DOHH2 (cell line): ENCODE data around the gene GPC1.

Source experiments
- H3F3A ChIP-seq: fragments of 200-600 bp; sonication (generic), shearing (Covaris generic); 2 replicates; pipeline ENCODE4 v1.6.0; 2016; ENCODE audit warnings: antibody characterized with exemption, mild to moderate bottlenecking; ENCODE audit not compliant: control insufficient read depth, insufficient read depth
- H3K27ac ChIP-seq: fragments of 200-600 bp; sonication (generic); 2 replicates; pipeline ENCODE4 v1.5.1; 2014; ENCODE audit warnings: low read depth, mild to moderate bottlenecking, low read length, moderate library complexity
- H3K27me3 ChIP-seq: fragments of 200-600 bp; sonication (generic); 2 replicates; pipeline ENCODE4 v1.6.1; 2014; ENCODE audit warnings: mild to moderate bottlenecking, low read length, mixed read lengths; ENCODE audit not compliant: control insufficient read depth
- H3K36me3 ChIP-seq: fragments of 200-600 bp; sonication (generic); 2 replicates; pipeline ENCODE4 v1.6.1; 2014; ENCODE audit warnings: mild to moderate bottlenecking, low read length, moderate library complexity, mixed read lengths; ENCODE audit not compliant: control insufficient read depth
- H3K4me1 ChIP-seq: fragments of 200-600 bp; sonication (generic); 2 replicates; pipeline ENCODE4 v1.6.1; 2014; ENCODE audit warnings: mild to moderate bottlenecking, low read length, mixed read lengths; ENCODE audit not compliant: control insufficient read depth
- H3K4me2 ChIP-seq: fragments of 200-600 bp; sonication (generic); 2 replicates; pipeline ENCODE4 v1.6.0; 2014; ENCODE audit warnings: mild to moderate bottlenecking, low read length, moderate library complexity
- H3K4me3 ChIP-seq: fragments of 200-600 bp; sonication (generic); 2 replicates; pipeline ENCODE4 v1.5.1; 2014; ENCODE audit warnings: mild to moderate bottlenecking, low read length, mixed read lengths
- H3K79me2 ChIP-seq: fragments of 200-600 bp; sonication (generic); 2 replicates; pipeline ENCODE4 v1.6.1; 2014; ENCODE audit warnings: mild to moderate bottlenecking, low read length, mixed read lengths; ENCODE audit not compliant: control insufficient read depth
- H3K9me2 ChIP-seq: fragments of 200-600 bp; sonication (generic); replicated peaks from 2 replicates; pipeline ENCODE4 v1.6.1; 2014; ENCODE audit warnings: mild to moderate bottlenecking, low read length, mixed read lengths; ENCODE audit not compliant: control insufficient read depth
- H3K9me3 ChIP-seq: fragments of 200-600 bp; sonication (generic); 2 replicates; pipeline ENCODE4 v1.6.1; 2014; ENCODE audit warnings: antibody characterized with exemption, low read length, mixed read lengths; ENCODE audit not compliant: control insufficient read depth, insufficient read depth
- H4K20me1 ChIP-seq: fragments of 200-600 bp; sonication (generic); 2 replicates; pipeline ENCODE4 v1.6.0; 2014; ENCODE audit warnings: low read depth, mild to moderate bottlenecking, antibody characterized with exemption, low read length, moderate library complexity; ENCODE audit not compliant: control insufficient read depth, insufficient read depth
- EZH2phosphoT487 ChIP-seq: fragments of 200-600 bp; sonication (generic); IDR thresholded peaks from 2 replicates; pipeline ENCODE4 v1.6.1; 2017; ENCODE audit warnings: borderline replicate concordance, mild to moderate bottlenecking, antibody characterized with exemption, low read length, moderate library complexity, mixed read lengths
- TF ChIP-seq, protein P1 (sequence below): fragments of 200-600 bp; sonication (generic); IDR thresholded peaks from one replicate; pipeline ENCODE4 v1.5.1; 2014; ENCODE audit warnings: antibody characterized with exemption, mild to moderate bottlenecking, low read depth, low read length; ENCODE audit not compliant: poor library complexity, severe bottlenecking

GPC1 gene

DNA sequence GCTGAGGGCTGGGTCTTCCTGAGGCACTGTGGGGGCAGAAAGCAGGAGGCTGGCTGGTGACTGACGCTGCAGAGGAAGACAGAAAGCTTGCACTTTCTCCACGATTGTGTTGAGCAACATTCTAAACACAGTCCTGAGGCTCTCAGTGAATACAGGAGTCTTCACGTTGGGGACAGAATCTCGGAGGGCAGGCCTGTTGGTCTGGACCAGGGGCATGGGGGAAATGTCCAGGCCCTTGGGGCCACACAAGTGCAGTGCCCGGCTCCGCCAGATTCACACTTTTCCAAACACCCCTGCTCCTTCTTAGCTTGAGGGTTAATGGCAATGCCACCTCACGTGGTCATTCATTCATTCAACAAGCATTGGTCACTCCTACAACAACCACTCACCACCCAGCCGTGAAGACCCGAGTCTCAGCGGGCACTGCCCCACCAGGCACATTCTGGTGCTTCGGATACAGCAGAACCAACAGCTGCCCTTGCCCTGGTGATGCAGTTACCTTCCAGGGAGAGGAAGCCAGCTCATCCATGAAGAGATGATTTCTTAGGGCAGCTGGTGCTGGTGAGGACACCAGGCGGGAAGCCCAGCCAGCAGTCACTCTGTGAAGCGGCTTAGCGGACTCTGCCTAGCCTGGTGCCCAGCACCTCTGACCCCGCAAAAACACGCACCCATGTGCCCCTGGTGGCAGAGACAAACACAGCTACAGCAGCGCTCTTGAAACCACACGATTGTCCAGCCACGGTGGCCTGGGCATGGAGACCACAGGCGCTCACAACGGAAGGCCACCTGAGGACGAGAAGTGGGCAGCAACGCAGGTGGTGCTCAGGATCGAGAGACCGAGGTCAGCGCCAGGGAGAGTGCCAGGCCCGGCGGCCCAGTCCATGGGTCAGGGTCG, 10.9 kb upstream of the GPC1 start:
- H4K20me1 ChIP-seq, result no peaks in the 10 kb centered on the region

DNA sequence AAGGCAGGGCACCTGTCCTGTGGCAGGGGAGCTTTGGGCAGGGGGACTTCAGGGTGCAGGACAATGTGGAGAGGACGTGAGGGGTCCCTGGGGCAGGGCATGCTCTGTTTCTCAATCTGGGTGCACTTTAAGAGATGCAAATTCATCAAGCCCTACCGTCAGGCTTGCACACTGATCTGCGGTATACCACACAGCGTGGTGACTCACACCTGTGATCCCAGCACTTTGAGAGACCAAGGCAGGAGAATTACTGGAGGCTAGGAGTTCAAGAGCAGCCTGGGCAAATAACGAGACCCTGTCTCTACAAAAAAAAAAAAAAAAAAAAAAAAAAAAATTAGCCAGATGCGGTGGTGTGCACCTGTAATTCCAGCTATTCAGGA, 10.2 kb upstream of the GPC1 start:
- Histone ChIP-seq H3K9me3 (peaks cover 17% of the 10 kb centered on the region; the same call in 1 of the 2 replicates), H3K4me2 (no peak overlapping the region), H3K9me2 (no peaks in the 10 kb centered on the region), H3K27me3 (no peaks in the 10 kb centered on the region), H3K79me2 (no peaks in the 10 kb centered on the region), H3K36me3 (no peaks in the 10 kb centered on the region), H3K4me3 (no peak overlapping the region), H4K20me1 (no peaks in the 10 kb centered on the region), H3K27ac (no peak overlapping the region), H3F3A (no peaks in the 10 kb centered on the region), H3K4me1 (peaks cover 20% of the 10 kb centered on the region)
- no peak for TF ChIP-seq EZH2phosphoT487
- TF ChIP-seq, protein P1, sequence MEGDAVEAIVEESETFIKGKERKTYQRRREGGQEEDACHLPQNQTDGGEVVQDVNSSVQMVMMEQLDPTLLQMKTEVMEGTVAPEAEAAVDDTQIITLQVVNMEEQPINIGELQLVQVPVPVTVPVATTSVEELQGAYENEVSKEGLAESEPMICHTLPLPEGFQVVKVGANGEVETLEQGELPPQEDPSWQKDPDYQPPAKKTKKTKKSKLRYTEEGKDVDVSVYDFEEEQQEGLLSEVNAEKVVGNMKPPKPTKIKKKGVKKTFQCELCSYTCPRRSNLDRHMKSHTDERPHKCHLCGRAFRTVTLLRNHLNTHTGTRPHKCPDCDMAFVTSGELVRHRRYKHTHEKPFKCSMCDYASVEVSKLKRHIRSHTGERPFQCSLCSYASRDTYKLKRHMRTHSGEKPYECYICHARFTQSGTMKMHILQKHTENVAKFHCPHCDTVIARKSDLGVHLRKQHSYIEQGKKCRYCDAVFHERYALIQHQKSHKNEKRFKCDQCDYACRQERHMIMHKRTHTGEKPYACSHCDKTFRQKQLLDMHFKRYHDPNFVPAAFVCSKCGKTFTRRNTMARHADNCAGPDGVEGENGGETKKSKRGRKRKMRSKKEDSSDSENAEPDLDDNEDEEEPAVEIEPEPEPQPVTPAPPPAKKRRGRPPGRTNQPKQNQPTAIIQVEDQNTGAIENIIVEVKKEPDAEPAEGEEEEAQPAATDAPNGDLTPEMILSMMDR, result no peak

More for the DNA sequence above, 10.9 kb upstream of the GPC1 start:
- Histone ChIP-seq H3K27ac (no peak overlapping the region), H3K36me3 (no peaks in the 10 kb centered on the region), H3F3A (no peaks in the 10 kb centered on the region), H3K4me2 (no peak overlapping the region), H3K79me2 (no peaks in the 10 kb centered on the region), H3K4me1 (peaks cover 19% of the 10 kb centered on the region), H3K9me3 (peaks cover 18% of the 10 kb centered on the region; the same call in 1 of the 2 replicates), H3K9me2 (no peaks in the 10 kb centered on the region), H3K4me3 (no peak overlapping the region), H3K27me3 (no peaks in the 10 kb centered on the region)
- TF ChIP-seq, protein P1, result no peak
- no peak for TF ChIP-seq EZH2phosphoT487

DNA sequence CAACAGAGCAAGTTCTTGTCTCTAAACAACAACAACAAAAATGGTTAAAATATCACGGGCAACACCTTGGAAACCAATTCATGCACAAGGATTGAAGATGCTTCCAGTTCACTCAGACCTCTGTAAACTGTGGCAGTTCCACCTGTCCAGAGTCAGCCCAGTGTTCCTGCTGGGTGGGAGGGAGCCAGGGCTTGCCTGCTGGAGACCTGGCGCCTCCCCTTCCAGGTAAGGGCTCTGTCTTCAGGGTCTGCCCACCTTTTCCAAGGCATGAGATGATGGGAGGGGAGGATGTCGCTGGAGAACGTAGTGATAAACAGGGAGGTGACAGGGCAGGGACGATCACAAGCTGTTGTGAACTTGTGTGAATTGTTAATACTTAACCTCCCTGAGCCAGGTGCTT, 9.8 kb upstream of the GPC1 start:
- Histone ChIP-seq H3K27ac (no peak overlapping the region), H3K79me2 (no peaks in the 10 kb centered on the region), H3K4me3 (no peak overlapping the region), H3K27me3 (no peaks in the 10 kb centered on the region), H3K36me3 (no peaks in the 10 kb centered on the region), H4K20me1 (no peaks in the 10 kb centered on the region), H3K4me1 (peaks cover 20% of the 10 kb centered on the region), H3K9me2 (no peaks in the 10 kb centered on the region), H3K9me3 (peaks cover 12% of the 10 kb centered on the region; the same call in 1 of the 2 replicates), H3F3A (no peaks in the 10 kb centered on the region), H3K4me2 (no peak overlapping the region)
- TF ChIP-seq, protein P1, result no peak
